Cardiac muscle cell (in vitro differentiated cells and primary cell): ENCODE measurements around the gene NUAK1. TPM values are rescaled to one million over a fixed set of nuclear protein-coding genes. Genes with fewer than 3 reads are reported as not detected.

Experiments
- DNase-seq, 2 donors: peaks; one replicate each; pipeline versions ENCODE4 v3.0.0 to v3.0.0-alpha.2; 2010 to 2017; ENCODE audit warnings: low read depth in 1 of 2, low spot score in 1 of 2
- H3K27ac ChIP-seq: fragments of 200-600 bp; sonication (generic); 2 replicates; pipeline ENCODE4 v1.5.1; 2016
- H3K27me3 ChIP-seq: fragments of 200-600 bp; sonication (generic); 2 replicates; pipeline ENCODE4 v1.6.0; 2016; ENCODE audit warnings: control low read depth
- H3K36me3 ChIP-seq: fragments of 200-600 bp; sonication (generic); 2 replicates; pipeline ENCODE4 v1.5.1; 2016; ENCODE audit warnings: control low read depth
- H3K4me1 ChIP-seq: fragments of 200-600 bp; sonication (generic); 2 replicates; pipeline ENCODE4 v1.8.1; 2017; ENCODE audit warnings: low read depth, mild to moderate bottlenecking, mixed run types
- H3K4me3 ChIP-seq: fragments of 200-600 bp; sonication (generic); 2 replicates; pipeline ENCODE4 v1.5.1; 2016; ENCODE audit warnings: mild to moderate bottlenecking
- H3K9me3 ChIP-seq: fragments of 200-600 bp; sonication (generic); 2 replicates; pipeline ENCODE4 v1.5.1; 2017; ENCODE audit warnings: low read depth, mild to moderate bottlenecking, control low read depth
- polyA plus RNA-seq: library from polyadenylated mRNA; unstranded; fragments of >200 nt; fragmentation: Nextera tagmentation; extraction: Ambion mirVana; gene quantifications from 2 replicates; pipeline ENCODE4 v1.2.1, GENCODE V29; 2016
- total RNA-seq: library from RNA; depleted of rRNA; stranded (reverse); fragments of >200 nt; gene quantifications from 2 replicates; pipeline ENCODE4 v1.2.3, GENCODE V29; 2016
- TF ChIP-seq, protein P1 (sequence below): IDR thresholded peaks from 2 replicates; pipeline ENCODE4 v1.5.1; 2012; ENCODE audit warnings: low read depth, mild to moderate bottlenecking, low read length

The NUAK1 gene
- total and polyA plus RNA-seq, 2 experiments from 2014 or later: 2.9 to 7.2 TPM

DNA sequence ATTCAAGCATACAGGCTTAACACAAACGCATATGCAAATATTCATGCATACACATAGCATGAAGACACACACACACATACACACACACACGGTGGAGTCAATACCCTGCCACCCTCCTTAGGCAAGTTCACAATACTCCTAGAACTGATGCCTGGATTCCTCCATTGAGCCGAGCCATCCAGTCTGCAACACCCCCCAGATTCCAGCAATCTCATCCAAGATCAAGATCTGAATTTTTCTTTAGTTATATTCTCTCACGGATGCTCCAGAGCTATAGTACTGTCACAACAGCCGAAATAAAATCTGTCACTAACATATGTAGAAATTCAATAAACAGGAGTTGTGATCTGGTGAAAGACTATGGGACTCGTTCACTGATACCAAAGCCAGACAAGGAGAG is 110.8 kb downstream of the NUAK1 start:
- DNase-seq: no peak
- no peaks in the 10 kb centered on the region for H3K9me3 ChIP-seq
- H3K27ac ChIP-seq: no peak overlapping the region
- peaks cover 11% of the 10 kb centered on the region for H3K4me1 ChIP-seq
- H3K36me3 ChIP-seq: no peaks in the 10 kb centered on the region
- H3K4me3 ChIP-seq: no peak overlapping the region
- TF ChIP-seq, protein P1, sequence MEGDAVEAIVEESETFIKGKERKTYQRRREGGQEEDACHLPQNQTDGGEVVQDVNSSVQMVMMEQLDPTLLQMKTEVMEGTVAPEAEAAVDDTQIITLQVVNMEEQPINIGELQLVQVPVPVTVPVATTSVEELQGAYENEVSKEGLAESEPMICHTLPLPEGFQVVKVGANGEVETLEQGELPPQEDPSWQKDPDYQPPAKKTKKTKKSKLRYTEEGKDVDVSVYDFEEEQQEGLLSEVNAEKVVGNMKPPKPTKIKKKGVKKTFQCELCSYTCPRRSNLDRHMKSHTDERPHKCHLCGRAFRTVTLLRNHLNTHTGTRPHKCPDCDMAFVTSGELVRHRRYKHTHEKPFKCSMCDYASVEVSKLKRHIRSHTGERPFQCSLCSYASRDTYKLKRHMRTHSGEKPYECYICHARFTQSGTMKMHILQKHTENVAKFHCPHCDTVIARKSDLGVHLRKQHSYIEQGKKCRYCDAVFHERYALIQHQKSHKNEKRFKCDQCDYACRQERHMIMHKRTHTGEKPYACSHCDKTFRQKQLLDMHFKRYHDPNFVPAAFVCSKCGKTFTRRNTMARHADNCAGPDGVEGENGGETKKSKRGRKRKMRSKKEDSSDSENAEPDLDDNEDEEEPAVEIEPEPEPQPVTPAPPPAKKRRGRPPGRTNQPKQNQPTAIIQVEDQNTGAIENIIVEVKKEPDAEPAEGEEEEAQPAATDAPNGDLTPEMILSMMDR: no peak
- H3K27me3 ChIP-seq: no peaks in the 10 kb centered on the region

GRCh38 chr12:106027286-106027685 is 111.5 kb downstream of the NUAK1 start:
- no peak overlapping the region for H3K4me3 ChIP-seq
- TF ChIP-seq, protein P1: no peak
- H3K27me3 ChIP-seq: no peaks in the 10 kb centered on the region
- peaks cover 11% of the 10 kb centered on the region for H3K4me1 ChIP-seq
- no peak for DNase-seq
- H3K36me3 ChIP-seq: no peaks in the 10 kb centered on the region
- no peak overlapping the region for H3K27ac ChIP-seq
- no peaks in the 10 kb centered on the region for H3K9me3 ChIP-seq

DNA sequence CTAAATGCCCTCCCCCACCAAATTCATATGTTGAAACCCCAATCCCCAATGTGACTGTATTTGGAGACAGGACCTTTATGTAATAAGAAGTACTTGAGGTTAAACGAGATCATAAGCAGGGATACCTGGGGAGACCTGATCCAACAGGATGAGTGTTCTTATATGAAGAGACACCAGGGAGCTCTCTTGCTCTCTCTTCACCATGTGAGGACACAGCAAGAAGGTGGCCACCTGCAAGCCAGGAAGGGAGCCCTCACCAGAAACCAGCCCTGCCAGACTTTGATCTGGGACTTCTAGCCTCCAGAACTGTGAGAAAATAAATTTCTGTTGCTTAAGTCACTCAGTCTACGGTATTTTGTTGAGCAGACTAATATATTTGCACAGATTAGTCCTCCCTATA is 113.6 kb downstream of the NUAK1 start:
- TF ChIP-seq, protein P1: no peak
- no peak for DNase-seq
- no peak overlapping the region for H3K4me3 ChIP-seq
- no peak overlapping the region for H3K27ac ChIP-seq
- H3K36me3 ChIP-seq: no peaks in the 10 kb centered on the region
- H3K27me3 ChIP-seq: no peaks in the 10 kb centered on the region
- no peaks in the 10 kb centered on the region for H3K9me3 ChIP-seq
- H3K4me1 ChIP-seq: peaks cover 11% of the 10 kb centered on the region

DNA sequence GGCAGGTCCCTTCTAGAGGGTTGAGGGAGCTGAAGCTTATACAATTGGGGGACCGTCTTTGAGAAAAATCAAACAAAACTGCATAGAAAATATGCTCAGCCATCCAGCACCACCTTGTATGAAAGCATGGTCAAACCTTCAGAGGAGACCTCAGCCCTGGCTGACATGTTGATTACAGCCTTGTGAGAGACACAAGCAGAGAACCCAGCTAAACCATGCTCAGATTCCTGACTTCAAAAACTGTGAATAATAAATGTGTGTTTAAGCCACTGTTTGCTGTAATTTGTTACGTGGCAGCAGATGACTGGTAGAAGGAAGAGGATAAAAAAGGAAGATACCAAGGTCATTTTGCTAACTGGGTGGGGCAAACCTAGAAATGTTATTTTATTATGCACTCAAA is 115.7 kb downstream of the NUAK1 start:
- H3K36me3 ChIP-seq: no peaks in the 10 kb centered on the region
- H3K27ac ChIP-seq: no peak overlapping the region
- H3K27me3 ChIP-seq: no peaks in the 10 kb centered on the region
- H3K4me1 ChIP-seq: peaks cover 11% of the 10 kb centered on the region
- no peaks in the 10 kb centered on the region for H3K9me3 ChIP-seq
- DNase-seq: no peak
- no peak overlapping the region for H3K4me3 ChIP-seq
- TF ChIP-seq, protein P1: no peak

DNA sequence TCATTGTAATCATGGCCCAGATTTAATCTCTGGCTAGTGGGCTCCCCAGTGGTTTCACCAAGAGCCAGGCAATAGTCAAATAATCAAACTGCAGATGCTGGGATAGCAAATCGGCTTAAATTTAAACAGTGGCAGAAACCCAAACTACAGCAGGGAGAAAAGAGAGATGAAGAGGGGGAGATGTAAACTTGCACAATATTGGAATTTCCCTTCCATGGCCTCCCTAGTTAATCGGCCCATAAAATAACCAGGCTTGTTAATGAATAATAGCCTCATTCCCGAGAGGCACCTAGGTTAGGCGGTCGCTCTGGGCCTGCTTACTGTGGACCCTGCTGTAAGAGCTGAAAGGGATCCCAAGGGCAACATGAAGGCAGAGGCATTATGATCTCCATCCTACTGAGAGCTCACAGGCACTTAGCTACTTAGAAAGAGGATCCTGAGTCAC is 116.2 kb downstream of the NUAK1 start:
- H3K27ac ChIP-seq: no peak overlapping the region
- TF ChIP-seq, protein P1: no peak
- no peak overlapping the region for H3K4me3 ChIP-seq
- H3K36me3 ChIP-seq: no peaks in the 10 kb centered on the region
- H3K27me3 ChIP-seq: no peaks in the 10 kb centered on the region
- no peaks in the 10 kb centered on the region for H3K9me3 ChIP-seq
- DNase-seq: peak in 1 of 2 donors; percentile 49
- H3K4me1 ChIP-seq: peaks cover 11% of the 10 kb centered on the region

DNA sequence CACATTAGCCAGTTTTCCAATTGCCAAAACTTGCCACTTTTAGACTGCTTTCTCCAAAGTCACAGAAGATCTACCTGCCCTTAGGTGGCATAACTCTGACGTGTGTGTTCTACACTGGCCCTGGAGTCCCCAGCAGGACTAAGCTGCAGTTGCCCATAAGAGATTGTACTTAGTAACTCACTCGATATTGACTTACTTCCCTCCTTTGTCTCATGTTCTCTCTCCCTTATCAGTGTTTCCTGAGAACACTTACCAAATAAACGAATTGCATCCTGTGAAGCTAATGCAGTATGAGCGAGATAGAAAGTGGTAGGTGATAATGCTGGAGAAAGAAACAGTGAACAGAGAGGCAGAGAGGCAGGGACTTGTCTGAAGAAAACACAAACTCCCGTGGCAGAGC is 117.2 kb downstream of the NUAK1 start:
- Histone ChIP-seq H3K27ac (no peak overlapping the region), H3K27me3 (no peaks in the 10 kb centered on the region), H3K36me3 (no peaks in the 10 kb centered on the region), H3K4me3 (no peak overlapping the region), H3K4me1 (peaks cover 3% of the 10 kb centered on the region), H3K9me3 (no peaks in the 10 kb centered on the region)
- DNase-seq: peak; percentile 5 to 53
- TF ChIP-seq, protein P1: no peak
